RWPE1 (cell line): ENCODE measurements around the gene DHDDS.

ENCODE experiments used
- CTCF ChIA-PET: fragments of 350-600 bp; sonication (Branson Sonifier 250); formaldehyde crosslinking; extraction: SDS; loops from one replicate; lab custom pipeline; 2021; lab: Yijun Ruan, JAX
- POLR2A ChIA-PET: fragments of 400-600 bp; formaldehyde crosslinking; extraction: SDS; loops from one replicate; lab custom pipeline; 2020; ENCODE audit warnings: antibody characterized with exemption; ENCODE audit not compliant: low non-redundant PET; lab: Yijun Ruan, JAX
- DNase-seq: peaks from one replicate; pipeline ENCODE4 v3.0.0; 2012; ENCODE audit warnings: low spot score
- H3K27ac ChIP-seq: fragments of 450-650 bp; 2 replicates; pipeline ENCODE4 v1.5.1; 2017
- TF ChIP-seq, protein P1 (sequence below): fragments of 450-650 bp; conservative IDR thresholded peaks from 2 replicates; pipeline ENCODE4 v1.5.1; 2017; ENCODE audit warnings: low read depth, mild to moderate bottlenecking

DHDDS gene

DNA sequence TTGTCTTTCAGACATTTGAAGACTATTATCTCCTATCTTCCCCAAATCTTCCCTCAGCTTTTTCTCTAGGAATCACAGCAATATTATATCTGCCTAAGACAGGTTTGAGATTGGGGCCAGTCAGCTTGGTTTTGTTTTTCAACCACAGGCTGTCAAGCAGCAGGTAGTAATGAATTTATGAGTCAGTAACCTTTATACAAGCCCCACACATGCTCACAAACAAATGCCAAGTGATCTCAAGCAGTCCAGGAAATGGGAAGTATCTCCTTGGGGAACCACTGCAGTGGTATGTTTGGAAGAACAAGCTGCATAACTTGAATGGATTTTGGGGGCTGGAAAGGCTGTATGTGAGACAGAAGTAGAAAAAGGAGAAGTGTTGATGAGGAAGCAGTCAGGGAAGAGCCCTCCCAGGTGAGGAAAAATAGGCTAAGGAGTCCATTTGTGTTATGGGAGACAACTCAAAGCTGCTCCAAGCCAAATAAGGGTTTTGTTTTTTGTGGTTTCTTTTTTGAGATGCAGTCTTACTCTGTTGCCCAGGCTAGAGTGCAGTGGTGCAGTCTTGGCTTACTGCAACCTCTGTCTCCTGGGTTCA, 2.1 kb downstream of the DHDDS start:
- POLR2A ChIA-PET: no interaction called here
- H3K27ac ChIP-seq: no peak overlapping the region
- TF ChIP-seq, protein P1, sequence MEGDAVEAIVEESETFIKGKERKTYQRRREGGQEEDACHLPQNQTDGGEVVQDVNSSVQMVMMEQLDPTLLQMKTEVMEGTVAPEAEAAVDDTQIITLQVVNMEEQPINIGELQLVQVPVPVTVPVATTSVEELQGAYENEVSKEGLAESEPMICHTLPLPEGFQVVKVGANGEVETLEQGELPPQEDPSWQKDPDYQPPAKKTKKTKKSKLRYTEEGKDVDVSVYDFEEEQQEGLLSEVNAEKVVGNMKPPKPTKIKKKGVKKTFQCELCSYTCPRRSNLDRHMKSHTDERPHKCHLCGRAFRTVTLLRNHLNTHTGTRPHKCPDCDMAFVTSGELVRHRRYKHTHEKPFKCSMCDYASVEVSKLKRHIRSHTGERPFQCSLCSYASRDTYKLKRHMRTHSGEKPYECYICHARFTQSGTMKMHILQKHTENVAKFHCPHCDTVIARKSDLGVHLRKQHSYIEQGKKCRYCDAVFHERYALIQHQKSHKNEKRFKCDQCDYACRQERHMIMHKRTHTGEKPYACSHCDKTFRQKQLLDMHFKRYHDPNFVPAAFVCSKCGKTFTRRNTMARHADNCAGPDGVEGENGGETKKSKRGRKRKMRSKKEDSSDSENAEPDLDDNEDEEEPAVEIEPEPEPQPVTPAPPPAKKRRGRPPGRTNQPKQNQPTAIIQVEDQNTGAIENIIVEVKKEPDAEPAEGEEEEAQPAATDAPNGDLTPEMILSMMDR: no peak
- no peak for DNase-seq
- CTCF ChIA-PET: interaction anchor here (0.8 kb wide), 1 partner anchor 289 kb away, joined by 4 read pairs; no protein-coding TSS in a partner anchor

DNA sequence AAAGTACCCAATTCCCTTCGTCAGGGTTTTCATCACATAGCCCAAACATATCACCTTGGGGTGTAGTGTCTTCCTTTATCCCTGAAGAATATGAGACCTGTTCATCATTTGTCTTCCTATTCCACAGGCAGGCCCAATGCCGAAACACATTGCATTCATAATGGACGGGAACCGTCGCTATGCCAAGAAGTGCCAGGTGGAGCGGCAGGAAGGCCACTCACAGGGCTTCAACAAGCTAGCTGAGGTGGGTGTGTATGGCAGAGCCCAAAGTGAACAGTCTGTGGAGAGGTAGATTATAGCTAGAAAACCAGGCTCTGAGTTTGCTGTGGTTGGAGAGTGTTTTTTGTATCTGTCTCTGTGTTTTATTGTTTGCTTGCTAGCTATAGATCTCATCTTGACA, 5.9 kb downstream of the DHDDS start:
- no peak overlapping the region for H3K27ac ChIP-seq
- TF ChIP-seq, protein P1: no peak
- ChIA-PET POLR2A (no interaction called here), CTCF (no interaction called here)
- DNase-seq: no peak

DNA sequence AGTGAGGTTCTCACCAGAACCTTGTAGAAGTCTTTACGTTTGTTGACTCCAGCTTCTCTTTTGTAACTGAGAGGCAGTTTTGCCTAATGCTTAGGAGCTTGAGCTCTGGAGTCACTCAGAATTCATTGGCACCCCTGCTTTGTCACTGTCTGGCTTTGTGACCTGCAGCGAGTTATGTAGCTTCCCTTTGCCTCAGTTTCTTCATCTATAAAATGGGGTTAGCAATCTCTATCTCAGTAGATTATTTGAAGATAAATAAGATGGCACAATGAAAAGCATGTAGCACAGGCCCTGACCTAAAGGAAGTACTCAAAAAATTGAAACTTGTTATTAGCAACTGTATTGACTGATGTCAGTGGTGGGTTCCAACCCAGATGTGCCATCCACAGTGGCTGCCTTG, 8.1 kb downstream of the DHDDS start:
- ChIA-PET POLR2A (no interaction called here), CTCF (interaction anchor here (0.7 to 1.0 kb wide), 2 partner anchors 23 to 111 kb away, joined by 3 to 5 read pairs; no protein-coding TSS in a partner anchor)
- DNase-seq: no peak
- no peak overlapping the region for H3K27ac ChIP-seq
- TF ChIP-seq, protein P1: no peak

DNA sequence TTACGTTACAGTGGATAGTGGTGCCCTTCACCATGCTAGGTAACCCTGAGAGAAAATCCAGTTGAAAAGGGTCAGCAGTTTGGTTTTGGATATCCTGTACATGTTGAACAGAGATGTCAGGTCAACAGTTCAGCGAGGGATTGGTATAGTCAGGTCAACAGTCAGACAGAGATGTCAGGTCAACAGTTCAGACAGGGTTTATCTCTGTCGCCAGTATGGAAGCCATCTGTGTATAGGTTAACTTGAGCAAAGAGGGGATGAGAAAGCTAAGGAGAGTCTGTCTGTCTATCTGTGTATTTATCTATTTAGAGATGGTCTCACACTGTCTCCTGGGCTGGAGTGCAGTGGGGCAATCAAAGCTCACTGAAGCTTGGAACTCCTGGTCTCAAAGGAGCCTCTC, 17.7 kb downstream of the DHDDS start:
- DNase-seq: no peak
- POLR2A ChIA-PET: no interaction called here
- CTCF ChIA-PET: interaction anchor here (0.6 kb wide), 1 partner anchor 236 kb away, joined by 3 read pairs; no protein-coding TSS in a partner anchor
- H3K27ac ChIP-seq: no peak overlapping the region
- TF ChIP-seq, protein P1: no peak

DNA sequence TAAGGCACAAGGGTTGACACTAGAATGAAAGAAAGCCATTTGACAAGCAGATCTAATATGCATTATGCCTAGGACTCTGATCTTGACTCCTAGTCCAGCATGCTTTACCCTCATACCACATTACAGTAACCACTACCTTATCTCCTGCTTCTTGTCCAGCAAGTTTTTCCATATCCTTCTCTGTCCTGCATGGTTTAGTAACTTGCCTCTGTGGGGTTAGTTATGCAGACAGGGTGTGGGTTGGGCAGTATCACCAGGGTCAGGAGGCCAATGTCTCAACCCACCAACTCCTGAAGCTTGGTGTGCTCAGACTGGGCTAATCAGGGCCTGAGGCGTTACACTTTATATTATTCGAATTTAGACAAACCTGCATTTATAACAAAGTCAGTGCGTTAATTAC, 18.8 kb downstream of the DHDDS start:
- CTCF ChIA-PET: interaction anchor here (1.1 kb wide), 1 partner anchor 21 kb away, joined by 3 read pairs; no protein-coding TSS in a partner anchor
- no peak overlapping the region for H3K27ac ChIP-seq
- TF ChIP-seq, protein P1: no peak
- POLR2A ChIA-PET: no interaction called here
- DNase-seq: no peak

DNA sequence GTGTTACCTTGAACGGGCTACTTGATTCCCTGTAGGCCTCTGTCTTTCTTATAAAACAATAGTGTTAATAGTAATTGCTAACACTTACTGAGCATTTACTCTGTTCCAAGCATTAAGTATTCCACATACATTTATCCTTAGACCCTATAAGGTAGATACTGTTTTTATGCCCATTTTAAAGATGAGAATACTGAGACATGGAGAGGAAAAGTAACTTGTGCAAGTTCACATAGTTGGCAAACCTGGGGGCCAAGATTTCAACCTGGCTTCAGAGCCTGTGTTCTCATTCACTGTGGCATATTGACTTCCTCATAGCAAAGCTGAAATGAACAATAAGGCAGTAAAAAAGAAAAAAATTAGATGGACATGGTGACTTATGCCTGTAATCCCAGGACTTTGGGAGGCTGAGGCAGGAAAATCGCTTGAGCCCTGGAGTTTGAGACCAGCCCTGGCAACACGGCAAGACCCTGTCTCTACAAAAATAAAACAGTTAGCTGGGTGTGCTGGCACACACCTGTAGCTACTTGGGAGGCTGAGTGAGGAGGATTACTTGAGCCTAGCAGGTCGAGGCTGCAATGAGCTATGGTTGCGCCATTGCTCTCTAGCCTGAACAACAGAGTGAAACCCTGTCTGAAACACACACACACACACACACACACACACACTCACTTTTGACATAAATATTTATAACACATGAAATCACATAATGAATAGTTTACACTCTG, 20.5 kb downstream of the DHDDS start:
- TF ChIP-seq, protein P1: no peak
- CTCF ChIA-PET: no interaction called here
- H3K27ac ChIP-seq: no peak overlapping the region
- POLR2A ChIA-PET: no interaction called here
- no peak for DNase-seq
